HG03175 (cell line): Measurements from ENCODE around the gene HSD17B11.
"Not testable (repeated sequence)": the region's sequence is repeated elsewhere in the genome, so short reads cannot be mapped to it uniquely, and the experiment has no call there.

ENCODE experiments used
- ATAC-seq: cut with Tn5 transposase; IDR thresholded peaks from one replicate; pipeline ENCODE4 v1.9.1; 2021; ENCODE audit warnings: mild to moderate bottlenecking, moderate library complexity; ENCODE audit not compliant: unreplicated experiment

The HSD17B11 gene

DNA sequence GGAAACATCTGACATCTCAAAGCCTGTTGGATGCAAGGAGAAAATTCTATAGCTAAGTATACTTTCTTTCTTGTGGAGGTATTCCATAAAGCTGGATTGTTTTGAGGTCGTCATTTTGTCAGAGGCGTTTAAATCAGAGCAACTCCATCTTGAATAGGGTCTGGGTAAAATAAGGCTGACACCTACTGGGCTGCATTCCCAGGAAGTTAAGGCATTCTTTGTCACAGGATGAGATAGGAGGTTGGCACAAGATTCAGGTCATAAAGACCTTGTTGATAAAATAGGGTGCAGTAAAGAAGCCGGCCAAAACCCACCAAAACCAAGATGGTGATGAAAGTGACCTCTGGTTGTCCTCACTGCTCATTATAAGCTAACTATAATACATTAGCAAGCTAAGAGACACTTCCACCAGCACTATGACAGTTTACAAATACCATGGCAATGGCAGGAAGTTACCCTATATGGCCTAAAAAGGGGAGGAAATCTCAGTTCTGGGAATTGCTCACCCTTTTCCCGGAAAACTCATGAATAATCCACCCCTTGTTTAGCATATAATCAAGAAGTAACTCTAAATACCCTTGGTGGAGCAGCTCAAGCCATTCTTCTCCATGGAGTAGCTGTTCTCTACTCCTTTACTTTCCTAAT lies 80.2 kb downstream of the HSD17B11 start:
- no peak for ATAC-seq

DNA sequence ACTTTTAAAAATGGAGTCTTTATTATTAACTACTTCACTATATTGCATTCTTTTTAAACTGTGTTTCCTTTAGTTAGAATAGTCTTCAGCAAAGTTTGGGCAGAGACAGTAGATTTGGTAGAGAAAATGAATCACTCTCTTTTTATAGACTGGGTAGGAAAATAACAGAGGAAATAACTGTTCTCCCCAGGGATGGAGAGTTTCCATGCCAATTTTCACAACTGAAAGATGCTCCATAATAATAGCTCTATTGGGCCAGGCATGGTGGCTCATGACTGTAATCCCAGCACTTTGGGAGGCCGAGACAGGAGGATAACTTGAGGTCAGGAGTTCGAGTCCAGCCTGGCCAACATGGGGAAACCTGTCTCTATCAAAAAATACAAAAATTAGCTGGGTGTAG lies 81.4 kb downstream of the HSD17B11 start:
- ATAC-seq = no peak

DNA sequence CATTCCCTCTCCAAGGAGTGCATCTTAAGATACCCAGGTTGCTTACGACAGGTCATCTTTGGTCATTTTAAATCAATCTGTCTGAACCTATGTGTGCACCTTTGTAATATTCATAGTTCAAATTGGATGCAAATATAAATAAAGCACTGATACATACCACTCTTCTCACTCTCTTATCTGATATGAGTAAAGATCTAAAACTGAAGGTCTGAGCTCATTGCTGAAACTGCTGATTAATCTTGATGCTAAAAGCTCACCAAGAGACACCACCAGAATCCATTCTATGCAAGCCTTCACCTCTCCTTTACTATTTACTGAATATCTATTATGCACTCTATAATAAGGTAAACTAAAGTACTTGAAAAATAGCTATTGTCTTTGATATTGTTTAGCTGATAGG lies 84.9 kb downstream of the HSD17B11 start:
- ATAC-seq = no peak

DNA sequence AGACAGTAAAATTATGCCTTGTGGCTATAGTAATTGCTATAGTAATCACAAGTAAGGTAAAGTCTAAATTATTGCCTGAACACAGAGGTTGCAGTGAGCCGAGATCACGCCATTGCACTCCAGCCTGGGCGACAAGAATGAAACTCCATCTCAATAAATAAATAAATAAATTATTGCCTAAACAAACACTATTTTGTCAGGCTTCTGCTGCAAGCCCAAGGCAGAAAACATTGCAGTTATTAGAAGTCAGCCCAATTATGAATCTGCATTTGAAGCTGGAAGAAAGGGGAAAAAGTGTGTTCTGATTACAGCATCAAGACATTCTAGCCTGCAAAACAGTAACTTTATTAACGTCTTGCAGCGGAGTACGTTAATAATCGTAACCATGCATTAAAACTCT lies 85.4 kb downstream of the HSD17B11 start:
- ATAC-seq = no peak

DNA sequence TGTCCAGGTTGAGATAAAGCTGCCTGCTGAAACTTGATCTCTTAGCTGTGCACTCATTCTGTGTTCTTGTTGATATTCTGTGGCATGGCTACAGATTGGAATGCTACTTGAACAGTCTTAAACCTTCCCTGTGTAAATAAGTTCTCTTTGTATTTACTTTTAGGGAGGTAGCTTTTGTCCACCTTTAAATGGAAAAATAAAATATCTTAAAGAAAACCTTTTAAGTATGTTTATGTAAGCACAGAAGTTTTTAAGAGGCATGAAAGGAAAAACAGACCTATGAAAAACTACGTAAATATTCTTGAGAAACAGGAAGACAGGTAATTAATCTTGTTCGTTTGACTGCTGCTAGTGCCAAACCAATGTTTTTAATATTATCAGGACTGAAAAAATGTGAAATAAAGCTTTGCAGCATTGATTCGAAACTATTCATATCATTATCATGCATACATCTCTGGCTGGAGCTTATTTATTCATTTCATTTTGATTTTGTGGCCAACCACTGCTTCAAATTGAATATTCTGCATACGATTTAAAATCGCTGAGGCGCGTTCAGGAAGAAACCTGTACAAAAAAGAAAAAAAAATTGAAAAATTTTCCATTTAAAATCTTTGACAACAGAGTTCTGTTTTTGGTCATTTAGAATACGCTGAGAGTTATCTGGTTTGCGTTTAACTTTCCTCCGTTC lies 86.1 kb downstream of the HSD17B11 start:
- ATAC-seq = no peak

DNA sequence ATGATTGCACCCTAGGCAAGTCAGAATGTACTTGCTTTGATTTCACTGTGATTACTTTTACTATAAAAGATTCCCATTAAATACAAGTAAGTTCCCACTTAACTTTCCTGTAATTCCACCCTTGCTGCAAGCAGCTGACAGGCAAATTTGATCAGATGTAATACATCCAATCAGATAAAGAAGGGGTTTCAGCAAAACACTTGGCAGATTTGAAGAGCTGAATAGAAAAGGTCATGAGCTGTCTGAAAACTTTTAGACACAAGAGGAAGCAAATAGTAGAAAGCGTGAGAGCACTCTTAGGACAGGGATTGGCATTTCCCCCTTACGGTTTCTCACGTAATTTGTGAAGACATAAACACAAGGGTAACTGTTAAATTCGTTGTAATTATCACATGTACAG lies 91.1 kb downstream of the HSD17B11 start:
- no peak for ATAC-seq

DNA sequence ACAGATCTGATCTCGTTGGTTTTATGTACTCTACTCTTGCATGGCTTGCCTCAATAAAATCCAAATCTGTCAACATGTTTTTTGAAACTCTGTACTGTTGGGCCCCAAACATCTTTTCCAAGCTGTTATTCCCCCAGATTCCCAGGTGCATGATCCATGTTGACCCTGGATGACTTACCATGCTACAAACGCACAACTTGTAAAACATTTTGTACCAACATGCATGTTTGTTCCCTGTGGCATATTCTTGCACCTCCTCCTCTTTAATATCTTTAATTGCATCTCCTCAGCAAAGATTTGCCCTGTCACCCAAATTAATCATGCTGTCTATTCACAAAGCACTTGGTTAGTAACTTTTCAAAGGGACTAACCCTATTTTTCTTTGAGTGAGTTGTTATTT lies 92.6 kb downstream of the HSD17B11 start:
- ATAC-seq = no peak

DNA sequence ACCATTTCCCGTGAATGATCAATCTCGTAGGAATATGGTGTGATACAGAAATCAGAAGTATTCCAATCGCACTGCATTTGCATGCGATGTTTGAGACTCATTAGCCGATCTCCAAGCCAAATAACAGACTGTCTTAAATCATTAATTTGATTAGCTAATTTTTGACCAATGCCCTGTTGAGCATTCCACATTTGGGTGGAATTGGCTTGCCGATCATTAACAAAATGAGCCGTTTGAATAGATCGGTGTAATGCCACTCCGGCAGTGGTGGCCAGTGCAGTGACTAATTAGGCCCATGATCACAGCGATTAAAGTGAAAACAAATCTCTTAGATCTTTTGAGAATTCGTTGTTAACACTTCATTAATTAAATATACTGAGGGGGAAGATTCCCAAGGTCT lies 96.1 kb downstream of the HSD17B11 start:
- ATAC-seq = not testable (repeated sequence)

DNA sequence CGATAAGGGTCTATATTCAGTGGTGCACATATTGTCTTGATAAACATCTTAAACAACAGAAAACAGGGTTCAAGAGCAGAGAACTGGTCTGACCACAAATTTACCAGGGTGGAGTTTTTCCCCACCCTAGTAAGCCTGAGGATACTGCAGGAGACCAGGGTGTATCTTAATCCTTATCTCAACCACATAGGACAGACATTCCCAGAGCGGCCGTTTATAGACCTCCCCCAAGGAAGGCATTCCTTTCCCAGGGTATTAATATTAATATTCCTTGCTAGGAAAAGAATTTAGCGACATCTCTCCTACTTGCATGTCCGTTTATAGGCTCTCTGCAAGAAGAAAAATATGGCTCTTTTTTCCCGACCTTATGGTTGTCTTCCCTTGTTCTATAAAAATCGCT lies 97.1 kb downstream of the HSD17B11 start:
- ATAC-seq = not testable (repeated sequence)

DNA sequence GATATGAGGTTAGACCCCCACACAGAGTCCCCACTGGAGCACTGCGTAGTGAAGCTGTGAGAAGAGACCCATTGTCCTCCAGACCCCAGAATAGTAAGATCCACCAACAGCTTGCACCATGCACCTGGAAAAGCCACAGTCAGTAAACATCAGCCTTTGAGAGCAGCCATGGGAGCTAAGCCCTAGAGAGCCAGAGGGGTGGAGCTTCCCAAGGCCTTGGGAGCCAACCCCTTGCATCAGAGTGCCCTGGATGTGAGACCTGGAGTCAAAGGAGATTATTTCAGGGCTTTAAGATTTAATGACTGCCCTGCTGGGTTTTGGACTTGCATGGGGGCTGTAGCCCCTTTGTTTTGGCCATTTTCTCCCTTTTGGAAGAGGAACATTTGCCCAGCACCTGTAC lies 104.0 kb downstream of the HSD17B11 start:
- no peak for ATAC-seq
